Activated effector memory CD4-positive, alpha-beta T cell treated with anti-CD3 and anti-CD28 coated beads, Interleukin-2, amount 50 U/mL, for 16 hours (primary cell): Measurements from ENCODE around the gene RADIL.
A peak's percentile ranks its signal among the peaks of the same experiment; 100 is the strongest.

Source experiments
- DNase-seq: peaks from one replicate; pipeline ENCODE4 v3.0.0-alpha.2; 2020

The RADIL gene

DNA sequence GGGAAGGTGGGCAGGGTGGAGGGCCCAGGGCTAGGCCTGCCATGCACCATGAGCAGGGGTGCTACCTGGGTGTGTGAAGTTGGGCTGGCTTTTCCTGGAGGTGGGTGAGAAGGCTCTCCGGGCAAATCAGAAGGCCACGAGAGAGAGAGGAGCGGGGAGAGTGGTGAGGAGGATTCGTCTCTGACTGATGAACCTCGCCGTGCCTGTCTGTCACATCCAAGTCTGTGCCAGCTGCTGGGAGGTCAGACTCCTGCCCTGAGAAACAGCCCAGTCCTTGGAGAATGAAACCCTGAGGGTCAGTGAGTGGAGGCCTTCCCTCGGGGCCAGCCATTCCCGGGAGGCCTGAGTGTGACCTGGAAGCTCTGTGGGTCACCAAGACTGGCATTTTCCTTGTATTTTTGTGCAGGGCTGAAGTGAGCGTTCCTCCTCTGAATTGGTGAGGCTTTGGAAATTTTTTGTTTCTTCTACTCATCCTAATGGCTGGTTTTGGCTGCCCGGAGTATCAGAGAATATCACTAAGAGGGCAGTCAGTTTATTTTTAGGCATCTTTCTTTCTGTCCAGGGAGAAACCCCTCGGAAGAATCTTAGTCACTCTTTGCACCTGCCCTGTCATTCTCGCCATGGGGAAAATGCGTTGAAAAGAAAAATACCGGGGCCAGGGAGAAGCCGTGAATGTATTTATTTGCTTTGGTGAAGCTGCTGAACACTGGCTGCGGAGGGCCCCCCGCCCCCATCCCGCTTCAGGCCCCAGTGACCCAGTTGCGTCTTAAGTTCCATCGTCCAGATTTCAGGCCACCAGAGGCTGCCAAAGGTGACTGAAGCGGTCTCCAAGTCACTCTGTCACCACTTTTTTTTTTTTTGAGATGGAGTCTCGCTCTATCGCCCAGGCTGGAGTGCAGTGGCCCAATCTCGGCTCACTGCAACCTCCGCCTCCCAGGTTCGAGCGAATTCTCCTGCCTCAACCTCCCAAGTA lies 114.6 kb downstream of the RADIL start:
- no peak for DNase-seq

DNA sequence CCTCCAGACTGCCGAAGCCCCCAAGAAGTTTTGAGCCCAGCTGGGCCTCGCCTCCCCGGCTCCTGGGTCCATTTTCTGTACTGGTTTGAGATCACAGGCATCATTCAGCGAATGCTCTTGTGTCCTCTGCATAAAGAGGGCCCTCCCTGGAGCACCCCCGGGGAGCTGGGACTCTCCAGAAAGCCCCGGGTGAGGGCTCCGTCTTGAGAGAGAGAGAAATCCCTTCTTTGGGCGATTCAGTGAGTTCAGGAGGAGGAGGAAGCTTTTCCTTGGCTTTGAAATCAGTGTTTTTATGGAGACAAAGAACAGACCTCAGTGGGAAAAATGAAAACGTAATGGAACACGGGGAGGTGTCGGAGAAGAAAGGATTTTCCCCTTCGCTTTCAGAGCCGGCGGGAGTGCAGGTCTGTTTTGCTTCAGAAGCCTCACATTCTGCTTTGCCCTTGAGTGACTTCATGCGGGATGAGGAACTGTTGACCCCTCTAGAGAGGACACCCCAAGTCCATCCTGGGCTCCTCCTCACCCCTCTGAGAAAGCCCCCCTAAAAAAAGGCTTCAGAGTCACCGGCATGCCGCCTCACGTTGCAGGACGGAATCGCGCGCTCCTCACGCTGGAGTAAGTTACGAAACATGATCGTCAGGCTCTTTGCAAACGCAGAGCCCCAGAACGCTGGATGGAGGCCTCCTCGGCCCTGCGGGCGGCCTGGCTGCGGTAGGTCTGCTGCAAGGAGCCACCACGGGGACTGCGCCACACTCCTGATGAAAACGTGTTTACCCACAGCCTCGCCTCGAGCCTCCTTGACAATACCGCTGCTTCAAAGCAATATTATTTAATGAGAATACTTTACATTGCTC lies 116.6 kb downstream of the RADIL start:
- DNase-seq: no peak

DNA sequence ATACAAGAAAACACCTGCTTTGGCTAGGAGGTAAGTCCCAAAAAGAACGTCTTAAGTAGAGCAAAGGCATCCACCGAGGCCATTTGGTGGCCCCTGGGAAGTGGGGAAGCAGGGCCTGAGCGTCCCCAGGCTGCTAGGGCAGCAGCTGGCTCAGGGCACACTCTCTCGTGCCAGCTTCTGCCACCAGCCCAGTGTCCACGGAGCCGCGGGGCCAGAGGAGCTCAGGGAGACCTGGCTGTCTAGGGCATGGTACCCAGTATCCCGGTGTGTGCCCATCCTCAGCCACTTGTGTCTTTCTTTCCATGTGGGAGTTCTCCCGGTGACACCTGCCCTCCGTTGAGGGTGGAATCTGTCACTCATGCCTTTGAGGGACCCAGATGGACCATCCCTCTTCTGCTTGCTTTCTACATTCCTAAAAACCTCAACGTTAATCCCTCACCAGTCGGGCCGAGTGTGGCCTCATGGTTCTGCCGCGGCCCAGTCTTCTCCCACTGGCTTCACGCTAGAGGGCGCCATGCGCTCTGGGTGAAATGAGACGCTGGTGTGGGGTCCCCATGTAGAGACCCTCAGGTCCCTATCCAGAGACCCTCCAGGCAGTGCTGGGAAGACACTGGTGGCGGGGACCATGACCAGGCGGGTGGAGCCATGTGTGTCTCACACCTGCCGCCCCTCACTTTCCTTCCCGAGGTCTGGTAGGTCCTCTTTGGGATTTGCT lies 117.6 kb downstream of the RADIL start:
- DNase-seq: no peak

DNA sequence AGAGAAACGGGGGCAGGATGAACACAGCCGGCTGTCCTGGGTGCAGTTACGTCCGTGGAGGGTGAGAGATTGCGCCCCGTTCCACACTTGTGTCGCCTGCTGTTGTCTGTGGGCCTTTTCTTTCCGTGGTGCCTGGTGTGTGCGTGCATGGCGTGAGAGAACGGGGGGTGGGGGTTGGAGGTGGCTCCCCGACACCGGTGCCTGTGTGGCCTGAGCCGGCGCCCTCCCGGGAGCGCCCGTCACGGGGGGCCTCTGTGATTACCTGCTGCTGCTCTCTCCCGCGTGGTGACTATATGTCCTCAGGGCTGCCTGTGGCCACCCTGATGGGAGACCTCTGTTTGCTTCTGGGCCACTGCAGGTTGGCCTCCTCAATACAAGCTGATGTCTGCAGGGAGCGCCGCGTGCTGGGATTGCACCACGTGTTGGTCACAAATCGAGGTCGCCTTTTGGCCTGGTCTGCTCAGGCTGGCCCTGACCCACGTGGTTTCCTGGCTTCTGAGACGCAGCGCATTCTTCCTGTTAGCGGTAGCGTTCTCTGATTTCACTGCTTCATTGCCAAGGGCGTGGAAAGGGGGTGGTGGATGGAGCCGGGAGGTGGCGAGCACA lies 119.0 kb downstream of the RADIL start:
- DNase-seq: no peak

DNA sequence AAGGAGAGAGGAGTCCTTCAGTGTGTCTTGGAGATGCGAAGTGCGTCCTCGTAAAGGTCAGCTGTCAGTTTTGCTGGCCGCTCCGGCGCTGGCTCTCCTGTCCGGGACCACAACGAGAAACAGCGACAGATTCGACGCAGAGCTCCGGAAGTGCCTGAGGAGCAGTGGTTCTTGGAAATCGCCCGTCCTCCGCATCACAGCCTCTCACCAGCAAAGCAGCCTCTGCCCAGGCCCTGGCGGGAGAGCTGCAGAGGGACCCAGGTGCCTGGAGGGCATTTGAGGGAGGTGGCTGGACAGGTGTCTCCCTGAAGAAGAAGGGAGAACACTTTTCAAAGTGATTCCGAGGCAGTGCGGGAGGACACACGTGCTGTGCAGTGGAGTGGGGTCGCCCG lies 119.7 kb downstream of the RADIL start:
- no peak for DNase-seq

DNA sequence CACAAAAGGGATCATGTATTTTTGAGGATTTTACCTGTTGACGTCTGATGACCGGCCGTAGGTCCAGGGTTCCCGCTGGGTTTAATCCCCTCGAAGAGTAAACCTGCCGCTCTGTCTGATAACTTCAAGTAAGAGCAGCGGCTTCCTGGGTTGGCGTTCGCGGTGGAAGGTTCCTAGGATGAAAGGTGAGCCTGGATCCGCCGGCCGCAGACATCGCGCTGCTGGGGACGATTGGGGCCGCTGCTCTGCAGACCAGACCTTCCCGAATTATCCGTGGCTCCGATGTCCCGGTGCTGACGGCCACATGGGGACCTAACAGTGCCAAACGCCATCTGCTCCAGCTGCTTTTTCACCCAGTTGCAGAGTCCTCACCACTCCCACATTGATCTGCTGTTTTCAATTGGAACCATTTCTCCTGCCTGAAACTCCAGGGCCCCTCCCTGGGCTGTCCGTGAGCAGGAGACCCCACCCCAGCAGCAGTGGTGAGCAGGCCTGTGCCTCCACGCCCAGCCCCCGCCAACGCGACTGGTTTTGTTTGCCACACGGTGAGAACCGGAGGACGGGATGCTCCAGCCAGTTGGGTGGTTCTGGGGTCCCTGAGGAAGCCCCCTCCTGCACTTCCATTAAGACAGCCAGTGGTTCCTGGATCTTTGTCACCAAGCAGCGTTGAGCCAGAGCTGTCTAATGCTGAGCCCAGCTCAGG lies 120.3 kb downstream of the RADIL start:
- DNase-seq: no peak

DNA sequence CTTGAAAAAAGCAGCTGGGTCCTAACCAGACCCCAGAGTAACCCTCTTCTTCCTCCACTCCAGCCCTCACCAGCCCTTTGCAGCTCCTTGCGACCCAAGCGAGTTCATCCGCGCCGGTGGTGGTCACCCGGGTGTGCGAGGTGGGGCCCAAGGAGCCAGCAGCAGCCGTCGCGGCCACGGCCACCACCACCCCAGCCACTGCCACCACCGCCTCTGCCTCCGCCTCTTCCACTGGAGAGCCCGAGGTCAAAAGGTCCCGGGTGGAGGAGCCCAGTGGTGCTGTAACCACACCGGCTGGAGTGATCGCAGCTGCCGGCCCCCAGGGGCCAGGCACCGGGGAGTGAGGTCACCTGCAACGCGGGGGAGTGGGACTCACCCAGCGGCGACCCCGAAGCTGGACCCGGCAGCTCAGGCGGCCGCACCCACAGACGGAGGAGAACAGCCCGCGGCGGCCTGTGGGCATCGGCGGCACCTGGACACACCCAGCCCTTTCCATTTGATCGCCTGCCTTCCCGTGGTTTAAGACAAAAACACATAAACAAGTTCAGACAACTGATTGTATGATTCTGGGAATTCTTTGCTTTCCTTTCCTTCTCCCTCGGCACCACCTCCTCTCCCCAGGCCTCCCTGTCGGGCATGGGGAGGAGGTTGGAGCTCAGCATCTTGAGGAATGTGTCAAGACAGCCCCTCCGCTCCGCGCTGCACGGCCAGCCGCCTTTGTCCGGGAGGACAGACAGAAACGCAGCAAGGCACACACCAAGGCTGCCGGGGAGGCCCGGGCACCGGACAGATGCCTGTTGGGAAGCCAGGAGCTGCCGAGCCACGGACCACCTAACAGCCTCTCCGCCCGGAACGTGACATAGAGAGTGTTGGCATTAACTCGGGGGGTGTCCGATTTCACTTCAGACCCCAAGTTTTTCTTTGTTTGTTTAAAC lies 121.1 kb downstream of the RADIL start:
- DNase-seq: no peak

DNA sequence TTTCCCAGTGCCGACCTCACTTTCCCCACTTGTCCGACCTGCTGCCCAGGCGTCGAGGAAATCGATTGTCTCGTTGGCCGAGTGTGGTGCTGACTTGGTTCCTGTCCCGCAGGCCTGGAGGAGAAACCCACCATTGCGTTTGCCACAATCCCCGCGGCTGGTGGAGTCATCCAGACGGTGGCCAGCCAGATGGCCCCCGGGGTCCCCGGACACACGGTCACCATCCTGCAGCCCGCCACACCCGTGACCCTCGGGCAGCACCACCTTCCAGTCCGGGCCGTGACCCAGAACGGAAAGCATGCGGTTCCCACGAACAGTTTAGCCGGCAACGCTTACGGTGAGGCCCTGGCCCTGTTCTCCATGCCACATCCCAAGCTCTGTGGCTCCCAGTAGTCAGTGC lies 122.6 kb downstream of the RADIL start:
- no peak for DNase-seq

DNA sequence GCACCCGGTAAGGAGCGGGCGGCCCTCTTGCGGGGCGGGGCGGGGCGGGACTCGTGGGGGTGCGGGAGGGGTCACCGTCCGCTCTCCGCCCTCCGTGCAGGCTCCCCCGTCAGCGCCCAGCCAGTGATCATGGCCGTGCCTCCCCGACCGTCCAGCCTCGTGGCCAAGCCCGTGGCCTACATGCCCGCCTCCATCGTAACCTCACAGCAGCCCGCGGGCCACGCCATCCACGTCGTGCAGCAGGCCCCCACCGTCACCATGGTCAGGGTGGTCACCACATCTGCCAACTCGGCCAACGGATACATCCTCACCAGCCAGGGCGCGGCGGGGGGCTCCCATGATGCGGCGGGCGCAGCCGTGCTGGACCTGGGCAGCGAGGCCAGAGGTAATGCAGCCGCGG lies 124.3 kb downstream of the RADIL start:
- no peak for DNase-seq

DNA sequence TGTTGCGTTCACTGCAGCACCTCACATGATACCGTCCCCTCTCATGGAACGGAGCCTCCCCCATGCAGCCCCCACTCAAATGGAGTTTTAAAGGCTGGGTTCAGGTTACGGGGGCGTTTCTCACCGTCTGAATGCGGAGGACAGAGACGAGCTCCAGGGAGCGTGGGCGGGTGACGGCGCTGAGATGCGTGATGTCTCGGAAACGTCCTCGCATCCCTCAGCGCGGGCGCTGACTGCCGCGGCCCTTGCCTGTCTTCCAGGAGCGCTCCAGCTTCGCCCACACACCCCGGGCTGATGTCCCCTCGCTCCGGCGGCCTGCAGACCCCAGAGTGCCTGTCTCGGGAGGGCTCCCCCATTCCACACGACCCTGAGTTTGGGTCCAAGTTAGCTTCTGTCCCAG lies 124.7 kb downstream of the RADIL start:
- no peak for DNase-seq

DNA sequence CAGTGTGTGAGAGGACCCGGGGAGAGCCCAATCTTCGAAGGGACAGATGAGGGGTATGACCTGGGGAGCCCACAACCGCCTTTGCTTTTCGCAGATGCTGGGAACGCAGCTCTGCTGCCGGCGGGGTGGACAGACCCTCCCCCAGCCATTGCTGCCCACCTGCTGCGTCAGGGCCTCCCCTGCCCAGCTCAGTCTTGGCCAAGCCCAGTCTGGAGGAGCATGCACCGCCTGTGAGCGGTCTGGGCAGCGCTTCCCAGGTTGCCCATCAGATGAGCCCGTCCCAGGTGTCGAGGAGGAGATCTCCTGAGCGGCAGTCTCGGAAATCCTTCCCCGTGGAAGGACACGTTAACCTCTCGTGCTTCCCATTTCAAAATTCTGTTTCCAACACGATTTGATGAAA lies 125.4 kb downstream of the RADIL start:
- no peak for DNase-seq

DNA sequence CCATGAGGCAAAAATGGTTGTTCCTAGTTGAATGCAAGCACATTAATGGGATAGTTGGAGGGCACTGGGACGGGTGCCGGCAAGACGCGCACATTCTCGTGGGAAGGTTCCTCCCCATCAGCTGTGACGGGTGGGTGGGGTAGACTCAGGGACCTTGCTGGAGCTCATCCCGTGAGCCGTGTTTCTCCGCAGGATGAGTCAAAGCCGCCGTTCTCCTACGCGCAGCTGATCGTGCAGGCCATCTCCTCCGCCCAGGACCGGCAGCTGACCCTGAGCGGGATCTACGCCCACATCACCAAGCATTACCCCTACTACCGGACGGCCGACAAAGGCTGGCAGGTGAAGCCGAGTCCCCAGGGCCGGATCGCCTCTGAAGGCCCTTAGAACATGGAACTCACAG lies 128.5 kb downstream of the RADIL start:
- no peak for DNase-seq

DNA sequence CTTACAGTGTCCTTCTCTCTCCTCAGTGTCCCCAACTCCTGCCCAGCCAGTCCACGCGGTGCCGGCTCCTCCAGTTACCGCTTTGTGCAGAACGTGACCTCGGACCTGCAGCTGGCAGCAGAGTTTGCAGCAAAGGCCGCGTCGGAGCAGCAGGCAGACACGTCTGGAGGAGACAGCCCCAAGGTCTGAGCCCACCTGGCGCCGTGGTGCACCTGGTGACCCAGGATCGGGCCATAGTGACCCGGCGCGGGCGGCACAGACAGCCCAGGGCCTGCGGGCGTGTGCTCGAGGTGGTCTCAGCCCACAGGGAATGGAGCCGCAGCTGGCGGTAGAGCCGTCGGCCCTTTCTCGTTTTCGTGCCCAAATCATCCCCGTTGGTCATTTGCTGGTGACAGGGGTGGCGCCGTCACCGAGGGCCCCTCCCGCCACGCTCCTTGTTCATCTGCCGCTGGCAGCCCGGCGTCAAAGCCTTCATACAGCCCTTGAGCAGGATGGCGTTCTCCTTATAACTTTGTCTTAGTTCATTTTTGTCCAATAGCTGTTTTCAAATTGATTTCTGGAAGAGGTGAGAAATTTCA lies 129.0 kb downstream of the RADIL start:
- no peak for DNase-seq

DNA sequence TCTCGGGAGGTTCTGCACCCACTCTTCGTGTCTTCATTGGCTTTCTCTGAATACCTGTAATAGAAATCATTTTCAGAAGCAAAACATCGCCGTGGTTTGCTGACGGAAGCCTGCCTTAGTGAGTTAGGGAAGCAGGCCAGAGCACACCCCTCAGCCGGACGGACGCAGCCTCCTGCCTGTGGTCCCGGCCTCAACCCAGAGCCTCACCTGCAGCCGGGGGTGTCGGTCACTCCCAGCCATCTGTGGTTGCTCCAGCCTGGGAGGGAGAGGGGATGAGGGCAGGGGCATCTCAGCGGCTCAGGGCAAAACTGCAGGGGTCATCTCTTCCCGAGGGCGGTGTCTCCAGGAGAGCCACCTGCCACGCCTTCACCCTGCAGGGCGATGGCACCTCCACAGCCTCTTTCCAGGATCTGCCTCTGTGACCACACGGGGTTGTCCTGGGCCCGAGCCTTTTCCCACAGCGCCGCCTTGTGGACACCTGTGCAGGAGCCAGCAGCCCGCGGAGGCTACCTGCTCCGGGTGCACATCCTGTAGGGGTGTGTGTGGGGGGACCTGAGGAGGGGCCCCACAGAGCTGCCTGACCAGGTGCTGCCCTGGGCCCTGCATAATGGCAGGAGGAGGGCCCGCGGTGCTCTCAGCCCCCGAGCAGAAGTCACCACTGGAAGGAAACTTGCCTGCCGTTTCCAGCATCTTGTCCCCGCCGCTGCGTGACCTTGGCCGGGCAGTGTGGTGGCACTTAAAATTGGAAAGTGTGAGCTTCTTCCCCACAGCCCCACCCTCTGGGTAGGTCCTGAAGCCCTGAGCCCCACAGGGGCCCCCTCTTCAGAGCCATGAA lies 129.7 kb downstream of the RADIL start:
- DNase-seq: peak; percentile 94

DNA sequence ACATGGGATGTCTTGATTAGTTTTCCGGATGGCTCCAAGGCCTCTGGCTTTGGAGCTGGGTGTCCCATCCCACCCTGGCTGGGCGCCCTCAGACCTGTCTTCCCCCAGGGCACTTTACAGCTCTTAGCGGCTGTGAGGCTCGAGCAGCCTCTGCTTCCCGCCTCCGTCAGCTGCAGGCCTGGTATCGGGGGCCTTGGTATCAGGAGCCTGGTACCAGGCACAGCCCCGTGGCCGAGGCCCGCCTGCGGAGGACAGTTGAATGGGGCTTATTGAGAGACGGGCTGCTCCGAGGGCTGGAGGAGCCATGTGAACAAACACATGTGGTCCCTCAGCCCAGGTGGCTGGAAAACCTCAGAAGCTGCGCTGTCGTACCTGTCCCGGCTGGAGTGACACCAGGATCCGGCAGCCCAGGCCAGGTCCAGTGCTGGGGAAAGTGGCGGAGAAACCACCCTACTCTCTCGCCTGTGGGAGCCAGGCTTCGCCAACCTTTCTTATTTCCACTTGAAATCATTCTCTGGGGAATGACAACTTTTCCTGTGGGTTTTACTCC lies 132.0 kb downstream of the RADIL start:
- DNase-seq: no peak

DNA sequence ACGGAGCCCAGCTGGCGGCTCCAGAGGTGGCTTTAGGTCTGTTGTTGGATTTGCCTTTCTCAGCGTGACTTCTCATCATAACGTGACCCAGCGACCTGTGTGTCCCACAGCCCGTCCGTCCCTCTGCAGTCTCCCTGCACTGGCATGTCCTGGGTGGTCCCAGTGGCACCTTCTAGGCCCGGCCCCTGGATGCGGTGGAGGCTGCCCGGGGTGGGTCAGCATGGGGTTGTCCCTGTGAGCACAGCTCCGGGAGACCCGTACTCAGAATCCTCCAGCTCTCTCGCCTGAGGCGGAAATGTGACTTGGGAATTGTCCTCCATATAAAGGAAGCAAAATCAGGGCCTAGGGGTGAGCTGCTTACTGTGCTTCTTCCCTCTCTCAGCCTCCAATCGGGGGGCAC lies 133.7 kb downstream of the RADIL start:
- no peak for DNase-seq

DNA sequence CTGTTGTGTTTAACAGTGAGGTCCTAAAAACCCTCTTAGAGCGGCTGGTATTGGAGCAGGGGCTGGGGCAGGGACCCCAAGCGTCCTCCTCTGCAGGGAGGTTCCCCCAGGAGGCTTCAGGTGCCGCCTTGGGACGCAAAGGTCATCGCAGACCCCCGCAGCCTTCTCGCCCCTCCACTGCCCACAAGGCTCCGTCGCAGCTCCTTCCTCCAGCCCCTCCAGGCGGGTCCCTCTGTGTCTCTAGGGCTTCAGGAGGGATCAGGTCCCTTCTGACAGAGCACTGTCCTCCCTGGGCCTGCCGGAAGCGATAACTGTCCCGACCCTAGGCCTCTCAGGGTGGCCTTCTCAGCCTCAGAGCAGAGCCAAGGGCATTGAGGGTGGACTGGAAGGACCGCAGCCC lies 134.2 kb downstream of the RADIL start:
- DNase-seq: no peak
